DMS 273 (cell line): ENCODE data around the gene KIAA1328.
A peak's percentile ranks its signal among the peaks of the same experiment; 100 is the strongest.
"Not testable (repeated sequence)": the region's sequence is repeated elsewhere in the genome, so short reads cannot be mapped to it uniquely, and the experiment has no call there.

Source experiments
- DNase-seq: peaks from one replicate; lab custom pipeline; 2025; ENCODE audit not compliant: unreplicated experiment; lab: John Stamatoyannopoulos, UW

The KIAA1328 gene

DNA sequence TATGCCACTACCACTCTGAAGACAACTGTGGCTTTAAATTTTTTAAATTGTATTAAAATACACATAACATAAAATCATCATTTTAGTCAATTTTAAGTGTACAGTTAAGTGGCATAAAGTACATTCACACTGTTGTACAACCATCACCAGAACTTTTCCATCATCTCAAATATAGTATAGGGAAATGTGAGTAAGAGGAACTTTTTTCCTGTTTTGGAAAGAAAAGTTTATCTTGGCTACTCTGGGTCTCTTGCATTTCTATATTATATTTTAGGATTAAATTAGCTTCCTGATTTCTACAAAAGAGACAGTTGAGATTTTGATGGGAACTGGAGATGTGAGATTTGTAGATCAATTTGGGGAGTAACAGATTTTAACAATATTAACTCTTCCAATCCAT lies 3.4 kb upstream of the KIAA1328 start:
- no peak for DNase-seq

DNA sequence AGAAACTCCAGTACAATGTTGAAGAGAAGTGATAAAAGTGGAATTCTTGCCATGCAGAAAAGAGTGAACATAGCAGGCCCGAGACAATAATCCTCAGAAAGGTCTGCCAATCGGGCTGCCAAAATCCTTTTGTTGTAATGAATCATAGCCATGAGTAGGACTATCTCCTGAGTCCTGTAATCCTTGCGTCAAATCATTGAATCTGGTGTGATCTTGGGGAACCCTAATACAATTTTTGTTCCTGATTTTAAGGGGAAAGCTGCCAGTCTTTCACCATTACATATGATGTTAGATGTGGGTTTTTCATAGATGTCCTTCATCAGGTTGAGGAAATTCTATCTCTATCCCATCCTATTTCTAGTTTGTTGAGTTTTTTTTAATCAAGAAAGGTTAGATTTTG lies 2.4 kb upstream of the KIAA1328 start:
- no peak for DNase-seq

DNA sequence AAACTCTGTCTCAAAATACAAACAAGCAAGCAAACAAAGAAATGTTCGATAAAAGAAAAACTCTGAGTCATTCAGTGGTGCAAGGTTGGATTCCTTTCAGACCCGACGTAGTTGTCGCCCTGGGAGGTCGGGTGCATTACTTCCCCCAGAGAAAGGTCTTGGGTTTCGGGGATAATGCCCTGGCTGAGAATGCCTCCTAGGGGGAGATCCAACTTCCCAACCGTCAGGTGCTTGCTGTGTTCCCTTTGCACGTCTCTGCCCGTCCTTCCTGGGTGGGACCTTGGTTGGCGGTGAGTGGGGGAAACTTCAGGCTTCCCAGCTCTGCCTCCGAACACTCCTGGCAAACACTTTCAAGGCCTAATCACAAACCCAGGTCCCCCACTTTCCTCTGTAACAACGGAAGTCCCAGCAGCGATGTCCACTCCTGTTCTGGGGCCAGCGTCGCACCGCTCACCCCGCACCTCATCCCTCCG lies 734 bp upstream of the KIAA1328 start:
- peak; percentile 68 for DNase-seq

DNA sequence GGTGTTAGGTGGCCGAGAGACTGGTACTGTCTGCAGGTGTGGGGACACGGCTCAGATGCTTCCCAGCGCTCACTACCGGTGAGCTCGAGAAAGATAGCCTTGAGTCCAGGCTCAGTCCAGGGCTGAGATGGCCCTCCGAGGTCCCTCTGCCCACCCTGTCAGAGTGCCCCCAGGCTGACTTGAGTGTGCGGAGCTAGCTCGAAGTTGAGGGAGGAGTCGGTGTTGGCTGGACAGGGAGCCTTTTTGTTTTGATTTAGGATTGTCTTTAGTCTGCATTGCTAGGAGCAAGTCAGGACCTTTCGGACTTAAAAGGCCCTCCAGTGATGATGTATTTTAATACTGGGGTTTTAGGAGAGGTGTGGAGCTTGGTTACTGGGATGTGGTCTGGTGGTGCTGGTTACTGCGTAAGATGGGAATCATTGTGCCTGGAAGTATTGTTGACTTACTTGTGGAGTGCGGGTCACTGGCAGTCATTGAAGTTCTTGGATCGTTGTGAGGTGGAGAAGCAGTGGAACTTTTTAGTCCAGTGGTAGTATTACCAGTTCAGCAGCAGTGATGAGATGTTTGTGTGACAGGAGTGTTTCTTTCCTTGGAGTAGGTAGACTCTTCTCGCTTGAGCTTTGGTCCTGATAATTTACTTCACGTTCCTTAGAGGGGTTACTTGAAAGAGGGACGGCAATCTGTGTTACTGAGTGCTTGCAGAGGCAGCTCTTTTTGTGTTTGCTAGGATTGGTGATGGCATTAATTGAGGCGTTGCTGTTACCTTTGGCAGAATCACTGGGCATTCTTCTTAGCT lies 633 bp downstream of the KIAA1328 start:
- DNase-seq, result peak; percentile 55

DNA sequence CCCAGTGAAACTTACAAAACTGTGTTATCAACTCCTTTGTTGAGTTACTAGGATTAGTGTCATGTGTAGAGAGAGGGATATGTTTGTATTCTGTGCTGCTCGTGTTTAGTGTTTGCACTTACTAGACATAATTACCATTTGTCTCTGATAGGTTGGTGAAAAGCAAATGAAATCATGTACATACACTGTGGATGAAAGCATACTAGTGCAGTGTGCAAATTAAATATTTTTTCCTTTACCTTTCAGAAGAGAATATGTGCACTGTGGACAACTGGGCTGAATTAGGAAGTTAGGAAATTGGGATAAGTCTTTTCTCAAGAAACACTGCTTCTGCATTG lies 1.2 kb downstream of the KIAA1328 start:
- DNase-seq, result no peak

DNA sequence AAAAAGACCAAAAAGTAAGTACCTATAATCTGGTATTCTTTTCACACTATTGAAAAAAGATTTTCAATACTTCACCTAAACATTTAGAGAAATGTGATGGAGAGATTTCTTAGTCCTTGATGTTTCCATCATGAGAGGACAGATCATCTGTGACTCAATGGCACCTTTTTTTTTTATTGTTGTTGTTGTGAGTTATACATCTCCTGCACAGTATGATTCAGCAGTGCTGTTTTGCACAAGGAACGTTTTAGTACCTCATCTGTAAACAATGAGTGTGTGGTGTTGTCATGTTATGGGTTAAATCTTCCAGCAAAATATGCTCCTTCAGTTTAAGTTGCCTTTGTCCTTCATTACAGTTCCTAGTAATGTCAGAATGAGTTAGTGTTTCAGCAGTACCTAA lies 2.2 kb downstream of the KIAA1328 start:
- DNase-seq, result no peak

DNA sequence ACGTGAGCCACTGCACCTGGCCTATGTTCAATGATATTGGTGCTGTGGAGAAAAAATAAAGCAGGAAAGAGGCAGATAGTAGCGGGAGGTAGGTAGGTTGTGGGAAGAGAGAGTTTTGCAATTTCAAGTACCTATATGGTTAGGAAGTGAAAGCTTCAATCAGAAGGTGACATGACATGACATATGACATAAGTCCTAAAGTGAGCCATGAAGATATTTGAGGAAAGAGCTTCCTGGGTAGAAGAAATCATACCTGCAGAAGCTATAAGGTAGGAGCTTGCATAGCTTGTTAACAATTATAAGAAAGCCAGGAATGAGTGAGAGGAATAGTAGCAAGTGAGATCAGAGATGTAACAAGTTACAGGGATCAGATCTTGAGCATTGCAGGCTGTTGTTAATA lies 4.2 kb downstream of the KIAA1328 start:
- DNase-seq, result no peak

DNA sequence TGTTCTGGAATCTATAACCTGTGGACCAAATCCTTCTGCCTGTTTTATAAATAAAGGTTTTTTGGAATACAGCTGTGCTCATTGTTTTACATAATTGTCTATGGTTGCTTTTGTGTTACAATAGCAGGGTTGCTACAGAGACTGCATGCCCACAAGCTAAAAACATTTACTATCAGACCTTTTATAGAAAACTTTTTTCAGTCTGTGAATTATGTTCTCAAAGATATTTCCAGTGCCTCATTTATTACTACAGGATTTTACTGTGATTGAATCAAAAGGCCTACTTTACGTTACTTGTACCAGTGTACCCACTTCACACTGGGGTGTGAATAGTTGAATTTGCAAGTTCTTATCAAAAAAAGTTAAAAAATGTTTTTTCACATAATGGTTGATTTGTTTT lies 7.0 kb downstream of the KIAA1328 start:
- no peak for DNase-seq

DNA sequence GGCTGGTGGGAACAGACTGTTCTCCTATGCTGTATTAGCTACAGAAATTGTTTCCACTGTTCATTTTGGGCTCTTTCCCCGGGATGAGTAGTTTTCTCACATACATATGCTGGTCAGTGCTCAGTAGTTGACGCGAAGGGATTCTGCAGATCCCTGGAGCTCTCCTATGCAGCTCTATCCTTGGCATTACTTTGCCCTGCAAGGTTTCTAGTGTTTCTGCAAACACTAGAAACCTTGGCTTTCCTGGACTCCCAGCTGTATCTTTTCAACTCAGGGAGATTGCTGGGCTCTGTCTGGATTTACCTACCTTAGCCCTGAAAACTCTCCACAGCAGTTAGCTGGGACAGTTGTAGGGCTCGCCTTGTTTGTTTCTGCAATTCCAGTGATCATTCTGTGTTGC lies 10.9 kb downstream of the KIAA1328 start:
- DNase-seq, result no peak

DNA sequence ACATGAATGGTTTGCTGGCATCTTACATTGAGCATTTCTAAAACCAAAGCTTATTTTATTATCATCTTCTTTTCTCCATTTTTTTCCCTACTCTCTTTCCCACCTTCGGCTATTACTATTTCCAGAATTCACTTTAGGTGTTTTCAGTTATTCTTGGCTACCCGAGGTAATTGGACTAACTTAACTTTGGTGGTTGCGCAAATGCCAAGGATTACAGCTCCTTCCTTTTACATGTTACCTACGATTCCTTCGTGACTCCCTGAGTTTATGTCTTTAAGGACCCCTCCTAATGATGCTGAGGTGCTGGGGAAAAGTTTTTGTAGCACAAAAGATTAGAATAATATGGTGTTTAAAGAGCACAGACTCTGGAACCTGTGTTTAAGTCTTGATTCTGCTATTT lies 14.3 kb downstream of the KIAA1328 start:
- no peak for DNase-seq

DNA sequence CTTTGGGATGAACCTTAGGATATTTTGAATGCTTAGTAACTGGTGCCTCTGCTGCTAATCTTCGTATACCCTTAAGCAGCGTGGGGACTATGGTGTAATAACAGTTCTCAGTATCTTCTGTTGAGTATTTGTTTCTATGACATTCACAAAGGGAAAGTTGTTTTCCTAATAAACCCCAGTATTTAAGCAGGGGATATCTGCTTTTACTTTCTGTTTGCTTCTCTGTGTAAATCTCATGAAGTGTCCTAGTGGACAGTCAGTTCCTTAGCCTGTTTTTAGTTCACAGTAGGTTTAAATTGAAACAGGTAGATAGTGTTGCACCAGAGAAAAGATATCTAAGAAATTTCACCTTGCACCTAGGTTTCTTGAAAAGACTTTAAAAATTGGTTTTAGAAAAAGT lies 14.9 kb downstream of the KIAA1328 start:
- no peak for DNase-seq

DNA sequence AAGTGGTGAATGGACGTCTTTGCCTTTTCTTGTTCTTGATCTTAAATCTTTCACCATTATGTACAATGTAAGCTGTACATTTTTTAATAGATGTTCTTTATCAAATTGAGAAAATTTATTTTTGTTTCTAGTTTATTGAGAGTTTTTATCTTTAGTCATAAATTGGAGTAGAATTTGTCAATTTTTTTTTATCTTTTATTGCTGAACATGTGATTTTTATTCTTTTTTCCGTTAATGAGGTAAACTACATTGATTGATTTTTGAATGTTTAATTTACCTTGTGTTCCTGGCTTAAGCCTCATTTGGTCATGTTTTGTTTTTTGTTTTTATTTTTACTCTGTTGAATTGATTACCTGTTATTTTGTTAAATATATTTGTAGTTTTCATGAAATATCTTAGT lies 19.7 kb downstream of the KIAA1328 start:
- DNase-seq, result no peak

DNA sequence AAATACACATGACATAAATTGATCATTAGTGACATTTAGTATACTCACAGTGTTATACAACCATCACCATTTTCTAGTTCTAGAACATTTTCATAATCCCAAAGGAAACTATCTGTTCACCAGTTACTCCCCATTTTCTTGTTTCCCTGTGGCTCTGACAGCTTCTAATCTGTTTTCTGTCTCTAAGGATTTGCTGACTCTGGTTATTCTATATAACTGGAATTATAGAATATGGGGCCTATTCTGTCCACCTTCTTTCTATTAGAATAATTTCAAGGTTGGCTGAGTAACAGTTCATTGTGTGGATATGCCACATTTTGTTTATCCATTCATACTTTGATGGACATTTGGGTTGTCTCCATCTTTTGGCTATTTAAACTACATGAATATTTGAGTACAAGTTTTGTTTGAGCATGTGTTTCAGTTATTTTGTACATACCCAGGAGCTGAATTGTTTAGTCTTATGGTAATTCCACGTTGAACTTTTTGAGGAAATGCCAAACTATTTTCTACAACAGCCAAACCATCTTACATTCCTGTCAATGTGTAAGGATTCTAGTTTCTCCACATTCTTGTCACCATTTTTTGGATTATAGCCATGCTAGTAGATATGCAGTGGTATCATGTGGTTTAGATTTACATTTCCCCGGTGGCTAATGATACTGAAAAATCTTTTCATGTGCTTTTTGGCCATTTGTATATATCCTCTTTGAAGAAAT lies 20.5 kb downstream of the KIAA1328 start:
- DNase-seq, result no peak

DNA sequence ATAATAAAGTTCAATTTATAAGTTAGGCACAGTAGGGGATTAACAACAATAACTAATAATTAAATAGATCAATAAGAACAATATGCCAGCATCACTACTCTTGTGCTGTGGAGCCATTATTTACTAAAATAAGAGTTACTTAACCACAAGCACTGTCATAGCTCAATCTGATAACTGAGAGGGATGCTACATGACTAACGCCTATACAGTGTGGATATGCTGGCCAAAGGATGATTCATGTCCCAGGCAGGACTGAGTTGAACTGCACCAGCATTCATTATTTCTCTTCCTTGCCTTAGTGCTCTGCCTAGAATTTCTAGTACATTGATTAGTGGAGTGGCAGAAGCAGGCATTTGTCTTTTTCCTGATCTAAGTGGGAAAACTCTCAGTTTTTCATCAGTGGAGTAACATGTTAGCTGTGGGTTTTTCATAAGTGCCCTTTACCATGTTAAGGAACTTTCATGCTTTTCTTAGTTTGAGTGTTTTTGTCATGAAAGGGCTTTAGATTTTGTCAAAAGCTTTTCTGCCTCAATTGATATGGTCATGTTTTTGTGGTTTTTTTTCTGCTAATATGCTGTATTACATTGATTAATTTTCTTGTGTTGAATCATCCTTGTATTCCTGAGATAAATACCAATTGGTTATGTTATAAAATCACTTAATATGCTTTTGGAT lies 21.7 kb downstream of the KIAA1328 start:
- DNase-seq, result no peak

DNA sequence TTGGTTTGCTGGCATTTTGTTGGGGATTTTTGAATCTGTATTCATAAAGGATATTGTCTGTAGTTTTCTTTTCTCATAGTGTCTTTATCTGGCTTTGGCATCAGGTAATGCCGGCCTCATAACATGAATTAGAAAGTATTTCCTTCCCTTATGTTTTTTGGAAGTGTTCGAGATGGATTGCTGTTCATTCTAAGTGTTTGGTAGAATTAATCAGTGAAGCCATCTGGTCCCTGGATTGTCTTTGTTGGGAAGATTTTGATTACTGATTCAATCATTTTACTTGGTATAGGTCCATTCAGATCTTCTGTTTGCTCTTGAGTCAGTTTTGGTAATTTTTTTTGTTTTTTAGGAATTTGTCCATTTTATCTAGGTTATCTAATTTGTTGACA lies 22.3 kb downstream of the KIAA1328 start:
- DNase-seq, result peak; percentile 3

DNA sequence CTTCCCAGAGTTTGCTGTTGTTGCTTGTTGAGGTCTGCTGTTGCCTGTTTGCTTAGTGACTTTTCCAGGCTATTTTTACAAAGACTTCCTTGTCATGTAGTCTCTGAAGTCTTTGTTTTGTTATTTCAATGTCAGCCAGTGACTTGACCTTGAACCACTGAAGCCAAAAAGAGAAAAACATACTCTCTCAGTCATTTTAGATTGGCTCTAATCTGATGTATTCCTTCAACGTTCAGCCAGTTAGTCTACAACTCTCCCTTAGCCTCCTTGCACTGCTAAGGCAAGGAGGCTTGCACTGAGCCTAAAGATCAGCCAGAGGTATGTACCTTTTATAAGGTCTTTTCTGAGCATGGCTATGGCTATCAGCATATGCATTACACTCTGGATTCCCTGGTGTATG lies 27.9 kb downstream of the KIAA1328 start:
- DNase-seq, result no peak

DNA sequence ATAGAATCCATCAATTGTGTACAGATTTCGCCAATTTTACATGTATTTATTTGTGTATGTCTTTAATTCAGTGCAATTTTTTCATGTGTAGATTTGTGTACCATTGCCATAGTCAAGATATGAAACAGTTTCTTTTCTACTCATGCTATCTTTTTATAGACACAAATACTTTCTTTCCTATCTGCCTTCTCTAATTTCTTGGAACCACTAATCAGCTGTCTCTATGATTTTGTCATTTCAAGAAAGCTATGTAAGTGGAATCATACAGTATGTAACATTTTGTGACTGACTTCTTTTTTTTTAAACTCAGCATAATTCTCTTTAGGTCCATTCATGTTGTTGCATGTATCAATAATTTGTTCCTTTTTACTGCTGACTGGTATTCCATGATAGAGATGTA lies 33.3 kb downstream of the KIAA1328 start:
- DNase-seq, result no peak

DNA sequence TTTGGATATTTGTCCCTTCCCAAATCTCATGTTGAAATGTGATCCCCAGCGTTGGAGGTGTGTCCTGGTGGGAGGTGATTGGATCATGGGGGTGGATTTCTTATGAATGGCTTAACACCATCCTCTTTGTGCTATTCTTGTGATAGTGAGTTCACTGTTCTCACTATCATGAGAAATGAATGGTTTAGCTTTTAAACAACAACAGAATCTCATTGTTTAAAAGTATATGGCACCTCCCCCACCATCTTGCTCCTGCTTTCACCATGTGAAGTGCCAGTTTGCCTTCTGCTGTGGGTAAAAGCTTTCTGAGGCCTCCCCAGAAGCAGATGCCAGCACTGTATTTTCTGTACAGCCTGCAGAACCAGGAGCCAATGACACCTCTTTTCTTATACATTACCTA lies 38.1 kb downstream of the KIAA1328 start:
- no peak for DNase-seq

DNA sequence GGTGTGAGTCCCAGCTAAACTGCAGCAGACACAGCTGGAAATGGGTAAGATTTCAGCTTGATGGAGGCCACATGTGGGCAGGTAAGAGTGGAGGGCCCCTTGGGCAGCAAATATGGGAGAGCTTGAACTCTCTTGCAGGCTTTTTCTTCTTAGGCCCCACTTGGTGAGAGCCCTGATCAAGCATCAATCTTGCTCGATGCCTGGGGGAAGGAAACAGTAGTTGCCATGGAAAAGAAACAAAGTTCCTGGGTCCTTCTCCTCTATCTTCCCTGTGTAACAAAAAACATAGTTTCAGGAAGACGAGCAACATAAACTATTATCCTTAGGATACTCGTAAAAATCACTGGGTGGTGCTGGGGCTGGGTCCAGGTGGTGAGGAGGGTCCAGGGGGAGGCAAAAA lies 42.9 kb downstream of the KIAA1328 start:
- no peak for DNase-seq

DNA sequence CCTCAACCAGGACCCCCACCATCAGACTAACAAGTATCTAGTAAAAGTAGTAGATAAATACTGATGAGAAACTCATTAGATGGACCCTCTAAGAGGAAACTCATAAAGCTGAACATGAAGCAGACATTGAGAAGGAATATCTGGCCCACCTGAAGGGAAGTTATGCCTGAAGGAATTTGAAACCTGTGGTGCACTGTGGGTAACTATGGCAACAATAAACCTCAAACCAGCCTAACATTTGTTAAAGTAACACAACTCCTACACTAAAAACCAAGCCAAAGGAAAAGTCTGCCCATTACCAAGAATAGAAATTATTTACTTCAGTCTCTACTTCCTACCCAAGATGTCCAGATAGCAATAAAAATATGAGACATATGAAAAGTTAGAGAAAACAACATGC lies 43.4 kb downstream of the KIAA1328 start:
- no peak for DNase-seq

DNA sequence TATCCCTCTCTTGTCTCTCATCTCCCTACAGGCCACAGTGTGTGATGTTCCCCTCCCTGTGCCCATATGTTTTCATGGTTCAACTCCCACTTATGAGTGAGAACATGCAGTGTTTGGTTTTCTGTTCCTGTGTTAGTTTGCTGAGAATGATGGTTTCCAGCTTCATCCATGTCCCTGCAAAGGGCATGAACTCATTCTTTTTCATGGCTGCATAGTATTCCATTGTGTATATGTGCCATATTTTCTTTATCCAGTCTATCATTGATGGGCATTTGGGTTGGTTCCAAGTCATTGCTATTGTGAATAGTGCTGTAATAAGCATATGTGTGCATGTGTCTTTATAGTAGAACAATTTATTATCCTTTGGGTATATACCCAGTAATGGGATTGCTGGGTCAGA lies 44.9 kb downstream of the KIAA1328 start:
- DNase-seq, result not testable (repeated sequence)

DNA sequence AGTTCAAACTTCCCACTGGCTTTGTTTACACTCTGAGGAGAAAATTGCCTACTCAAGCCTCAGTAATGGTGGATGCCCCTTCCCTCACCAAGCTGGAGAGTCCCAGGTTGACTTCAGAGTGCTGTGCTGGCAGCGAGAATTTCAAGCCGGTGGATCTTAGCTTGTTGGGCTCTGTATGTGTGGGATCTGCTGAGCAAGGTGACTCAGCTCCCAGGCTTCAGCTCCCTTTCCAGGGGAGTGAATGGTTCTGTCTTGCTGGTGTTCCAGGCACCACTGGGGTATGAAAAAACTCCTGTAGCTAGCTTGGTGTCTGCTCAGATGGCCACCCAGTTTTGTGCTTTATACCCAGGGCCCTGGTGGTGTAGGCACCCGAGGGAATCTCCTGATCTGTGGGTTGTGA lies 50.9 kb downstream of the KIAA1328 start:
- not testable (repeated sequence) for DNase-seq
